NCI-H1092 (cell line): ENCODE measurements around the gene TMEM221.

Source experiments
- DNase-seq: peaks from one replicate; lab custom pipeline; 2025; lab: John Stamatoyannopoulos, UW

Gene TMEM221

DNA sequence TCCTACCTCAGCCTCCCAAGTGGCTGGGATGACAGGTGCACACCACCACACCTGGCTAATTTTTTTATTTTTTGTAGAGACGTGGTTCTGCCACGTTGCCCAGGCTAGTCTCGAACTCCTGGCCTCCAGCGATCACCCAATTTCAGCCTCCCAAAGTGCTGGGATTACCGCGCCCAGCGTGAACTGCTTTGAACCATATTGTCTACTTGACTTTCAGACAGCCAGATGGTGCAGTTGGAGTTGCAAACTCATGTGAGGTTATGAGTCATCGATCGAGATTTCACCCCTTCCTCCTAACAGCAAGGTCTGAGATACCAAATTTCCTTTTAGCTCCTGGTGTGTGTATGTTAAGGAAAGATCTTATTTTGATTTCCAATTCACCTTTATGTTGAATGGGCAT is 24.6 kb upstream of the TMEM221 start:
- DNase-seq: no peak

DNA sequence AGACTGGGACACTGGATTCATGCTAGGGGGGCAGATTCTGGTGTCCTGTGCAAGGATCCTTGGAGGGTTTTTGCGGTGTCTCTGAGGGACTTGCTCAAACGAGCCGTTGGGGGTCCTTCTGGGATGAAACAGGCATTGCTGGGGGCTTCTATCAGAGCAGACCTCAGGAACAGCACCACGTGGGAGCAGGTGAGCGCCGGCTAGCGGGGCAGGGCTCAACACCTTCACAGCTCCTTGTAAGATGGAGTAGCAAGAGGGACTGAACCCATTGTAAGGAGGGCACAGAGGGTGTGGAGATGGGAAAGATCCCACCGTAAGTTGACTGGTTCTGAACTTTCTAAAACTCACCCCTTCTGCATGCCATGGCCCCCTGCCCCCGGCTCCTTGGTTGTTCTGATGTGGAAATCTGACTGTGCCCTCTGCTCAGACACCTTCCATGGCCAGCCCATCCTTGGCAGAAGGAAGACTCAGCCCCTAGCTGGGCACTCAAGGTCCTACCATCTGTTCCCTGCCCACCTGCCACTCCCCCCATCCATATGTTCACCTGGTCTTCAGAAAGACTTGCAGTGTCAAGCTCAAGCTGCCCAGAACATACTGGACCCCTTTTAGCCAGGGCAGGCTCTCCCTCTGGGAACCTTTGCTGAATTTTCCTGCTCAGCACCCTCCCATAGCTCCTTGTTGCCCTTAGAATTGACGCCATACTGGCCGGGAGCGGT is 23.1 kb upstream of the TMEM221 start:
- no peak for DNase-seq

- peak; percentile 96 for DNase-seq
Measured at GRCh38 chr19:17470068-17470841, 21.8 kb upstream of the TMEM221 start, which contains the start of gene SLC27A1. Gene SLC27A1, plus strand, starts transcription at chr19:17470524. Its CDS starts 17 bp downstream, at chr19:17470541.

DNA sequence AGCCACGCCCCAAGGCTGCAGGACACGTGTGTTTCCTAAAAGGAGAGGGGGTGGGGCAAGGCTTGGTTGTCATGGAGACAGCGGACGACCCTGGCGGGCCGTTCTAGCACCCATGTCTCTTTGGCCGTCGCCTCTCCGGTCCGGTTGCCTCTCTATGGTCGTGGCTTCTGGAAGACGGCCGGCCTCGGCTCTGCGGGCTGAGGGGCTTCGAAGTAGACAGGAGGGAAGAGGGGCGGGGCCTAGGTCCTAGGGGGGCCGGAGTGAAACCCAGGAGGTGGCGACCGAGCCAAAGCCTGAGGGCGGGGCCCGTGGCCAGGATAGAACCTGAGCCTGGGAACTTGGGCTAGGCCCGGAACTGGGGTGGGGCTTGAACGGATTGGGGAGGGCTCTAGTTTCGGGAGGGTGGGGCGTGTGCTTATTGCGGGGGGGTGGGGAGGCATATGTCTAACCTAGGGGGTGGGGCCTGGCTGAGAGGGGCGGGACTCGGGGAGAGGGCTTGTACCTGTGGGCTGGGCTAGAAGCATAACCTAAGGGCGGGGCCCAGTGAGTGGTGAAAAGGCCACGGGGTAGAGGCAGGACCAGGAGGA is 21.1 kb upstream of the TMEM221 start:
- DNase-seq: peak; percentile 67

- no peak for DNase-seq
Measured at GRCh38 chr19:17469092-17469480, 20.6 kb upstream of the TMEM221 start.

- DNase-seq: no peak
Measured at GRCh38 chr19:17468302-17469091, 20.0 kb upstream of the TMEM221 start.

DNA sequence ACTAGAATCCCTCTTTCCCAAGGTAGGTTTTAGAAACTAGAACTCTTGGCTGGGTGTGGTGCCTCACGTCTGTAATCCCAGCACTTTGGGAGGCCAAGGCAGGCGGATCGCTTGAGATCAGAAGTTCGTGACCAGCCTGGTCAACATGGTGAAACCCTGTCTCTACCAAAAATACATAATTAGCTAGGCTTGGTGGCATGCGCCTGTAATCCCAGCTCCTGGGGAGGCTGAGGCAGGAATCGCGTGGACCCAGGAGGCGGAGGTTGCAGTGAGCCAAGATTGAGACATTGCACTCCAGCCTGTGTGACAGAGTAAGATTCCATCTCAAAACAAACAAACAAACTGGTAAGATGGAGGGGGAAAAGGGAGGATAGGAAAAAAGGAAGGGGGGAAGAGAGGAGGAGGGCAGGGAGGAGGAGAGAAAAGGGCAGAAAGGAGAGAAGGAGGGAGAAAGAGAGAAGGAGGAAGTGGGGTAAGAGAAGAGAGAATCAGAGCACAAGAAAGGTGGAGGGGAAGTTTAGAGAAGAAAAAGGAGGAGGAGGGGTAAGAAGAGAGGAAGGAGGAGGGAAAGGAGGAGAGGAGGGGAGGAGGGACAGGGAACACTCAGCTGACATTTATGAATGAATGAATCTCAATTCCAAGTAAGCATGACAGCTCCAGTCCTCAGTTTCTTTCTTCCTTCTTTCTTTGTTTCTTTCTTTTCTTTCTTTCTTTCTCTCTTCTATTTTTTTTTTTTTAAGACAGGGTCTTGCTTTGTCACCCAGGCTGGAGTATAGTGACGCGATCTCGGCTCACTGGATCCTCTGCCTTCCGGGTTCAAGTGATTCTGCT is 19.2 kb upstream of the TMEM221 start:
- no peak for DNase-seq

GRCh38 chr19:17466487-17466850 is 18.0 kb upstream of the TMEM221 start:
- no peak for DNase-seq

DNA sequence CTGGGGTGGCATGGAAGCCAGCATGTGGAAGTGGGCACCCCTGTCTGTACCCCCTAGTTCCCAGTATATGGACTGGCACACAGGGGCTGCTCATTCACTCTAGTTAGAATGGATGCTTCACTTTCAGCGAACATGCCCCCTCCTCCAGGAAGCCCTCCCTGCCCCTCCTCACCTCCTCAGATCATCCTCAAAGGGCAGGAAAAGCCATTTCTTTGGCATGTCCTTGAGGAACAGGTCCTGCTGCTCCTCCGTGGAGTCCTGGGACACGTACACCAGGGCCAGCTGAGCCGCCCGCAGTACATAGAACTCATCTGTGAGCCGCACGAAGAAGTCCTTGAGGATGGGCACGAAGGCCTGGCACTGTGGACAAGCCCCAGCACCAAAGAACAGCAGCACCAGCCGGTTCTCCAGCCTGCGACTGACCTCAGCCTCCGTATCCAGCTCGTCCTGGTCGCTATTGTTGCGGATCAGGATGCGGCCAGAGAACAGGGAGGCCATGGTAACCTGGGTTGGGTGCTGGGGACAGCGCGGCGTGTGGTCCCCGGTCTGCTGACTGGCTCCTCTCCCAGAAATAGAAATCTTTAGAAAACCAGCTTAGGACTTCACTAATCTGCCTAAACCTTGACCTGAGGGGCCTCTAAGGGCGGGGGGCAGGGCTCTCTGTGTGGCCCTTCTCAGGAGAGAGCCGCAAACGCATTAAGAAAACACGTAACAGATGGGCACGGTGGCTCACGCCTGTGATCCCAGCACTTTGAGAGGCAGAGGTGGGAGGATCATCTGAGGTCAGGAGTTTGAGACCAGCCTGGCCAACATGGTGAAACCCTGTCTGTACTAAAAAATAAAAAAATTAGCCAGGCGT is 12.1 kb upstream of the TMEM221 start, which contains the start of gene NXNL1:
Gene NXNL1, minus strand, starts transcription at position 555 of the 859 bp plus-strand sequence. Its CDS starts 57 bp downstream, at position 498.
- no peak for DNase-seq

DNA sequence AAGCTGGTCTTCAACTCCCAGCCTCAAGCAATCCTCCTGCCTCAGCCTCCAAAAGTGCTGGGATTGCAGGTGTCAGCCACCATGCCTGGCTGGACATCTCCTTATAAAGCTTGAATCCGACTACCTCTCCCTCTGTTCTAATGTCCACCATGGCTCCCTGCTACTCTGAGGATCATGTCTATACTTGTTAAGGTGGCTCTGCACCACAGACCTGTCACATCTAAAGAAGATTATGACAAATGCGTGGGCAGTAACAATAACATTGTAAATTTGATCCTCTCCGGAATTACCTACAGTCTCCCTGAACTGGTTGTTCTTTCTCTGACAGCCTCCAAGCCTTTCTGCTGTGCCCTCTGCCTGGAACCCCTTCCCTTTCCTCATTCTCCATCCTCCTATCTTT is 10.5 kb upstream of the TMEM221 start:
- no peak for DNase-seq

GRCh38 chr19:17457616-17458015 is 9.1 kb upstream of the TMEM221 start:
- no peak for DNase-seq

DNA sequence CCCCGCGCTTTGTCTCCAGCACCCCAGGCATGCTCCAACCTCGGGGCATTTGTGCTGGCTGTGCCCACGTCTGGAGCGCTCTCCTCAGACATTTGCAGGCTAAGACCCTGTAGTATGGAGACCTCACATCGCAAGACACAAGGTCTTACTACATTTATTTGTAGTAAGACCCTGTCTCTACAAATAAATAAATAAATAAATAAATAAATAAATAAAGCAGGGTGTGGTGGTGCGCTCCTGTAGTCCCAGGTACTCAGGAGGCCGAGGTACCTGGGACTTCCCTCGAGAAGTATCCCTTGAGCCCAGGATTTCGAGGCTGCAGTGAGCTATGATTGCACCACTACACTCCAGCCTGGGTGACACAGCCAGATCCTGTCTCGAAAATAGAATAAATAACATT is 7.7 kb upstream of the TMEM221 start:
- no peak for DNase-seq

- no peak for DNase-seq
Measured at GRCh38 chr19:17455308-17456123, 7.0 kb upstream of the TMEM221 start.

DNA sequence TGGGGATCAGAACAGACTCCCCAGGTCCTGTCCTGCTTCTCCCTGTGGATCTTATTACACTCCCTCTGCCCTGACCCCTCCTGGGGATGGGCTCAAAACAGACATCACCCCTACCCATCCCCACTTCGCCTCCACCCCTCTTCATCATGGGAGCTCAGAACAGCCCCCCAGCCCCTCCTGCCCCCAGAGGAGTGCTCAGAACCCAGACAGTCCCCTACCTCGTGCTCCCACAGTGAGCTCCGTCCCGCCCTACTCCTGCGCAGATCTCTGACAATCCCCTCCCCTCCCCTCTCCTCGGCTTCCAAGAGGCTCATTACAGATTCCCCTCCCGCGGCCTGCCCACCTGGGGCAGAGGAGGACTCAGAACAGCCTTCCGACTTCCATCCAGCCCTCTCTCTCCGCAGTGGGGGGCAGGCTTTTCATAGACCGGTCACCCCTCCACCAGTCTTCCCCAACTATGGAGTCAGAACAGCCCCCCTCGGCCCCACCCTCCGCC is 6.2 kb upstream of the TMEM221 start:
- no peak for DNase-seq

- DNase-seq: no peak
Measured at GRCh38 chr19:17451820-17452219, 3.4 kb upstream of the TMEM221 start.

- DNase-seq: no peak
Measured at GRCh38 chr19:17450264-17451075, 2.0 kb upstream of the TMEM221 start.

DNA sequence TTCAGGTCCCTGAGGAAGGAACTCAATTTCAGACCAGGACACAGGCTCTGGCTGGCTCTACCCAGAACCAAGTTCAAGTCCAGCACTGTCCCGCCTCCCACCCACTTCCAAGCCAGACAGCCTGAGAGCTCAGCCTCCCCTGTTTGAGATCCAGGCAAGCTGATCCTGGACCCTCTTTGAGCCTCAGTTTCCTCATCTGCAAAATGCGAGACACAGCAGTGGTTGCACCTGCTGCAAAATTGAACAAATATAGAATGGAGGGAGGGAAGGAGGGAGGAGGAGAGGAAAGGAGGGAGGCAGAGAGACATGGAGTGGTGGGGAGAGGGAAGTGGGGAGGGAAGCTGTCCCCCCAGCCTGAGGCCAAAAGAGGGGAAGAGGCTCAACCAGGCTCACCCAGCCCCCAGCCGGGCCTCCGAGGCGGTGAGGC is 751 bp downstream of the TMEM221 start:
- DNase-seq: no peak

DNA sequence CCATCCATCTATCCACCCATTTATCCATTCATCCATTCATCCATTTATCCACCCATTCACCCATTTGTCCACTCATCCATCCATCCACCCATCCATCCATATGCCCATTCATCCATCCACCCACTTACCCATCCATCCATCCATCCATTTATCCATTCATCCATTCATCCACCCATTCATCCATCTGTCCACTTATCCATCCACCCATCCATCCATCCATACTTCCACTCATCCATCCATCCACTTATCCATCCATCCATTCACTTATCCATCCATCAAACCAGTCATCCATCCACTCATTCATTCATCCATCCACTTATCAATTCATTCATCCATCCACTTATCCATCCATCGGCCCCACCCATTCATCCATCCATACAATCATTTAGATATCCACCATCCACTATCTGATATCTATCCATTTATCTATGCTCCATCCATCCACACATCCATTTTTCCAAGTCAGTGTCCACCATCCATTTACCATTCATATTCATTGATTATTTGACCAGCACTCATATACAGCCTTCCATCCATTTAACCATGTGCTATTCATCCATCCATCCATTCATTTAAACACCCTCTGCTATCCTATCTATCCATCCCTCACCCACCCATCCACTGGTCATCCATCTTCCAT is 2.8 kb downstream of the TMEM221 start:
- no peak for DNase-seq
